Tibial nerve (tissue), 4 donors: ENCODE data around the gene SMARCD3. TPM values are rescaled to one million over a fixed set of nuclear protein-coding genes. Genes with fewer than 3 reads are reported as not detected.

Experiments
- DNase-seq, 2 donors: peaks; one replicate each; pipeline ENCODE4 v3.0.0-alpha.2; 2019; ENCODE audit warnings: low spot score in 2 of 2
- H3K27ac ChIP-seq, 4 donors: fragments of 200-600 bp; sonication (generic) in 3 of 4; one replicate each; pipeline ENCODE4 v1.5.1; 2017 to 2019; ENCODE audit warnings: mild to moderate bottlenecking in 1 of 4
- H3K27me3 ChIP-seq, 2 donors: fragments of 200-600 bp; sonication (generic) in 1 of 2; one replicate each; pipeline versions ENCODE4 v1.5.1 to v1.6.0; 2017 to 2019
- H3K36me3 ChIP-seq, 3 donors: fragments of 200-600 bp; sonication (generic); one replicate each; pipeline ENCODE4 v1.5.1; 2018 to 2019
- H3K4me1 ChIP-seq, 4 donors: fragments of 200-600 bp; sonication (generic) in 3 of 4; one replicate each; pipeline ENCODE4 v1.5.1; 2017 to 2019
- H3K4me3 ChIP-seq, 4 donors: fragments of 200-600 bp; sonication (generic) in 3 of 4; one replicate each; pipeline ENCODE4 v1.5.1; 2017 to 2019; ENCODE audit warnings: mild to moderate bottlenecking in 1 of 4, moderate library complexity in 1 of 4
- H3K9me3 ChIP-seq, 4 donors: fragments of 200-600 bp; sonication (generic) in 3 of 4; one replicate each; pipeline ENCODE4 v1.5.1; 2017 to 2019
- CTCF ChIP-seq, 5 experiments: fragments of 200-600 bp in 3 of 5; fragments of 450-650 bp in 2 of 5; sonication (generic) in 3 of 5; IDR thresholded peaks; one replicate each; pipeline ENCODE4 v1.5.1; 2016 to 2019; ENCODE audit warnings: antibody characterized with exemption in 5 of 5, mild to moderate bottlenecking in 3 of 5, moderate library complexity in 2 of 5
- EP300 ChIP-seq, 2 donors: sonication (generic); formaldehyde crosslinking; IDR thresholded peaks; one replicate each; pipeline ENCODE4 v1.6.1; 2017; ENCODE audit warnings: antibody characterized with exemption in 2 of 2, mild to moderate bottlenecking in 1 of 2
- POLR2A ChIP-seq, 2 donors: fragments of 450-650 bp; IDR thresholded peaks; one replicate each; pipeline ENCODE4 v1.6.1; 2017; ENCODE audit warnings: antibody characterized with exemption in 2 of 2, mild to moderate bottlenecking in 2 of 2, moderate library complexity in 2 of 2
- WGBS, 2 donors: methylation state at CpG; one replicate each; pipeline ENCODE4 v1.1.5; 2018; 5-methylcytosine and 5-hydroxymethylcytosine counted together
- total RNA-seq, 4 donors: library from RNA; depleted of rRNA; stranded (reverse); fragments of >200 nt; gene quantifications; one replicate each; pipeline ENCODE4 v1.1.0, GENCODE V29; 2016

Gene SMARCD3
- total RNA-seq, 4 donors from 2014 or later = 55.5 to 97.2 (median 77.3) TPM

- Histone ChIP-seq H3K27ac (no peak overlapping the region), H3K9me3 (no peaks in the 10 kb centered on the region), H3K27me3 (no peaks in the 10 kb centered on the region), H3K4me3 (no peak overlapping the region), H3K36me3 (peaks cover 0 to 79% (median 13%) of the 10 kb centered on the region in 3 donors), H3K4me1 (peaks cover 0 to 32% (median 9%) of the 10 kb centered on the region in 4 donors)
- 74 to 80% methylated on average over 10 to 16 of the region's 17 CpGs for WGBS, 2 donors
- no peak for DNase-seq
- no peak for TF ChIP-seq POLR2A (IDR thresholded peaks at IDR 0.05)
- no peak for TF ChIP-seq EP300 (IDR thresholded peaks at IDR 0.05)
- TF ChIP-seq CTCF (IDR thresholded peaks at IDR 0.05) = no peak
Observed at GRCh38 chr7:151238190-151238810, 10.2 kb downstream of the SMARCD3 start.

- Histone ChIP-seq H3K36me3 (peaks cover 0 to 79% (median 13%) of the 10 kb centered on the region in 3 donors), H3K4me1 (peaks cover 0 to 29% (median 13%) of the 10 kb centered on the region in 4 donors), H3K9me3 (no peaks in the 10 kb centered on the region), H3K4me3 (no peak overlapping the region), H3K27ac (no peak overlapping the region), H3K27me3 (no peaks in the 10 kb centered on the region)
- WGBS, 2 donors = 82 to 86% methylated on average over 9 to 42 of the region's 44 CpGs
- TF ChIP-seq EP300 (IDR thresholded peaks at IDR 0.05) (no peak), POLR2A (IDR thresholded peaks at IDR 0.05) (no peak), CTCF (IDR thresholded peaks at IDR 0.05) (no peak)
- DNase-seq = no peak
Observed at GRCh38 chr7:151237244-151238189, 11.0 kb downstream of the SMARCD3 start.

GRCh38 chr7:151236406-151236805, 12.1 kb downstream of the SMARCD3 start:
- WGBS, 2 donors = 85 to 87% methylated on average over 13 of the region's 13 CpGs
- H3K4me1 ChIP-seq = peaks cover 0 to 35% (median 19%) of the 10 kb centered on the region in 4 donors
- no peaks in the 10 kb centered on the region for H3K27me3 ChIP-seq
- no peak overlapping the region for H3K27ac ChIP-seq
- no peak for DNase-seq
- no peak for TF ChIP-seq CTCF (IDR thresholded peaks at IDR 0.05)
- no peak for TF ChIP-seq EP300 (IDR thresholded peaks at IDR 0.05)
- TF ChIP-seq POLR2A (IDR thresholded peaks at IDR 0.05) = no peak
- H3K4me3 ChIP-seq = no peak overlapping the region
- no peaks in the 10 kb centered on the region for H3K9me3 ChIP-seq
- H3K36me3 ChIP-seq = peaks cover 0 to 68% (median 13%) of the 10 kb centered on the region in 3 donors

GRCh38 chr7:151235091-151235787, 13.3 kb downstream of the SMARCD3 start:
- no peak for DNase-seq

More at GRCh38 chr7:151235091-151235787, 13.3 kb downstream of the SMARCD3 start:
- WGBS, 2 donors = 88 to 92% methylated on average over 18 to 28 of the region's 28 CpGs
- Histone ChIP-seq H3K27ac (no peak overlapping the region), H3K4me1 (peaks cover 0 to 36% (median 19%) of the 10 kb centered on the region in 4 donors), H3K36me3 (peaks cover 0 to 56% (median 13%) of the 10 kb centered on the region in 3 donors), H3K9me3 (no peaks in the 10 kb centered on the region), H3K4me3 (no peak overlapping the region), H3K27me3 (no peaks in the 10 kb centered on the region)
- no peak for TF ChIP-seq POLR2A (IDR thresholded peaks at IDR 0.05)
- no peak for TF ChIP-seq EP300 (IDR thresholded peaks at IDR 0.05)
- no peak for TF ChIP-seq CTCF (IDR thresholded peaks at IDR 0.05)
